ENCODE measurements around the gene GDI2. TPM values are rescaled to one million over a fixed set of nuclear protein-coding genes. Genes with fewer than 3 reads are reported as not detected.
"Not testable (repeated sequence)": the region's sequence is repeated elsewhere in the genome, so short reads cannot be mapped to it uniquely, and the experiment has no call there.

GDI2 gene
- total RNA-seq, 3 donors from 2014 or later: 185 to 239 (median 211) TPM

- H3K4me3 ChIP-seq: no peak overlapping the region
- TF ChIP-seq CTCF (IDR thresholded peaks at IDR 0.05): no peak
- ATAC-seq (no peak), DNase-seq (no peak)
- intact Hi-C loops (cut with DNase I, micrococcal nuclease): no loop called here
- no peaks in the 10 kb centered on the region for H3K36me3 ChIP-seq (ENCODE audit: low read depth)
- no peaks in the 10 kb centered on the region for H3K4me1 ChIP-seq (ENCODE audit: low read depth)
- H3K9me3 ChIP-seq: no peaks in the 10 kb centered on the region
Observed at GRCh38 chr10:5830629-5831445, 17.6 kb upstream of the GDI2 start.

DNA sequence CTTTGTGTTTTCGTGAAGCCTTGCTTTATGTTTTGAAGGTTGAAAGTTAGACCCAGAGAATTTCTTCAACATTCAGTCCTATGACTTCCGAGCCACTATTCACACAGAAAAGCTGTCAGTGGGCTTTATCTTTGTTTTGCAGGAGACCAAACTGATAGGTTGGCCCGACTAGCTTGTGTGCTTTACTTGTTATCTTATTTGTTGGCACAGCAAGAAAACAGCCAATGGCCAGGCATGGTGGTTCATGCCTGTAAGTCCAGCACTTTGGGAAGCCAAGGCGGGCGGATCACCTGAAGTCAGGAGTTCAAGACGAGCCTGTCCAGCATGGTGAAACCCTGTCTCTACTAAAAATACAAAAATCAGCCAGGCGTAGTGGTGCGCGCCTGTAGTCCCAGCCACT, 16.0 kb upstream of the GDI2 start:
- H3K4me1 ChIP-seq (ENCODE audit: low read depth): no peaks in the 10 kb centered on the region
- H3K36me3 ChIP-seq (ENCODE audit: low read depth): no peaks in the 10 kb centered on the region
- no peak for DNase-seq
- no peak for ATAC-seq
- intact Hi-C loops (cut with DNase I, micrococcal nuclease): no loop called here
- no peaks in the 10 kb centered on the region for H3K9me3 ChIP-seq
- H3K4me3 ChIP-seq: no peak overlapping the region
- TF ChIP-seq CTCF (IDR thresholded peaks at IDR 0.05): no peak

GRCh38 chr10:5828725-5829124, 15.5 kb upstream of the GDI2 start:
- intact Hi-C loops (cut with DNase I, micrococcal nuclease): no loop called here
- no peaks in the 10 kb centered on the region for H3K4me1 ChIP-seq (ENCODE audit: low read depth)
- DNase-seq (no peak), ATAC-seq (no peak)
- H3K4me3 ChIP-seq: no peak overlapping the region
- no peaks in the 10 kb centered on the region for H3K36me3 ChIP-seq (ENCODE audit: low read depth)
- no peak for TF ChIP-seq CTCF (IDR thresholded peaks at IDR 0.05)
- H3K9me3 ChIP-seq: no peaks in the 10 kb centered on the region

- no peaks in the 10 kb centered on the region for H3K36me3 ChIP-seq (ENCODE audit: low read depth)
- TF ChIP-seq CTCF (IDR thresholded peaks at IDR 0.05): no peak
- DNase-seq (no peak), ATAC-seq (no peak)
- no peak overlapping the region for H3K4me3 ChIP-seq
- no peaks in the 10 kb centered on the region for H3K9me3 ChIP-seq
- no peaks in the 10 kb centered on the region for H3K4me1 ChIP-seq (ENCODE audit: low read depth)
- intact Hi-C loops (cut with DNase I, micrococcal nuclease): no loop called here
Observed at GRCh38 chr10:5827841-5828240, 14.6 kb upstream of the GDI2 start.

GRCh38 chr10:5826511-5826910, 13.3 kb upstream of the GDI2 start:
- H3K9me3 ChIP-seq; intact Hi-C loops (cut with DNase I, micrococcal nuclease); ATAC-seq; H3K4me3 ChIP-seq; H3K36me3 ChIP-seq (ENCODE audit: low read depth); DNase-seq; H3K4me1 ChIP-seq (ENCODE audit: low read depth): not testable (repeated sequence)

DNA sequence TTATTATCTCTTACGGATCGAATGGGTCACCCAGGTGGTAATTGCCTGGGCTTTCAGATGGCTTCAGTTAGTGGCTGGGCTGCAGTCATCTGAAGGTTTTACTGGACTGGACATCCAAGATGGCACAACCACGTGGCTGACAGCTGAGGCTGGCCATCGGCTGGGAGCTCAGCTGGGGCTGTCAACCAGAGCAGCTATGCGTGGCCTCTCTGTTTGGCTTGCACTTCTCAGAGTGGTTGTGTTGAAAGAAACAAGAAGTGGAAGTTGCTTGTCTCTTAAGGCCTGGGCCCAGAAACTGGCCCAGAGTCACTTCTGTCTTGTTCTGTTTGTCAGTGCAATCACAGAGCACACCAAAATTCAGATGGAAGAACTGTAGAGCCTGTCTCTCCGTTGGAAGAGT, 5.7 kb upstream of the GDI2 start:
- TF ChIP-seq CTCF (IDR thresholded peaks at IDR 0.05): no peak
- H3K4me1 ChIP-seq (ENCODE audit: low read depth): peaks cover 11% of the 10 kb centered on the region
- no peak overlapping the region for H3K4me3 ChIP-seq
- H3K9me3 ChIP-seq: no peaks in the 10 kb centered on the region
- no peak for DNase-seq
- intact Hi-C loops (cut with DNase I, micrococcal nuclease): loop anchor here in 1 of 2 donors (10.0 kb wide), 1 partner anchor 56 kb away; no protein-coding TSS in a partner anchor
- no peaks in the 10 kb centered on the region for H3K36me3 ChIP-seq (ENCODE audit: low read depth)
- ATAC-seq: peak; percentile 45

All from mucosa of descending colon (tissue), 3 donors.